ENCODE results near the gene TCEAL4.

- TF ChIP-seq SUZ12 (IDR thresholded peaks at IDR 0.05; ENCODE audit: extremely low read depth, insufficient read depth, insufficient read length) (no peak), YY1 (IDR thresholded peaks at IDR 0.05; ENCODE audit: insufficient read depth, insufficient read length) (no peak)
Measured at GRCh38 chrX:103556963-103557612, 28.2 kb upstream of the TCEAL4 start.

Measured in NT2/D1 (cell line).